Right lobe of liver (tissue), 4 donors: ENCODE data around the gene NOTUM.

Experiments used
- CTCF ChIP-seq, 4 donors: fragments of 200-600 bp in 3 of 4; fragments of 450-650 bp in 1 of 4; IDR thresholded peaks; one replicate each; pipeline versions ENCODE4 v1.5.1 to v1.8.0; 2016 to 2022; ENCODE audit warnings: antibody characterized with exemption in 4 of 4, mild to moderate bottlenecking in 2 of 4
- POLR2A ChIP-seq: fragments of 450-650 bp; IDR thresholded peaks from one replicate; pipeline ENCODE4 v1.6.1; 2017; ENCODE audit warnings: antibody characterized with exemption, mild to moderate bottlenecking
- donor health status: DM: no; HTN: no; CAD: no.
- donor health status: DM: no; HTN: no; CAD: no.
- donor health status: DM: no; HTN: yes; CAD: no.

- no peak for TF ChIP-seq CTCF (IDR thresholded peaks at IDR 0.05)
- TF ChIP-seq POLR2A, result no peak
These were observed 3.1 kb downstream of the NOTUM start for GRCh38 chr17:81957691-81958432.
